Esophagus muscularis mucosa (tissue), 4 donors: Measurements from ENCODE around the gene PTRH1. TPM values are rescaled to one million over a fixed set of nuclear protein-coding genes. Genes with fewer than 3 reads are reported as not detected.
A peak's percentile ranks its signal among the peaks of the same experiment; 100 is the strongest.

Source experiments
- DNase-seq: peaks from one replicate; pipeline ENCODE4 v3.0.0-alpha.2; 2017; ENCODE audit errors: extremely low spot score
- H3K27ac ChIP-seq, 4 donors: fragments of 200-600 bp; sonication (generic); replicated peaks in 1 of 4; 1 replicate in 3 of 4; 2 replicates in 1 of 4; pipeline ENCODE4 v1.5.1; 2016 to 2019; ENCODE audit warnings: mild to moderate bottlenecking in 1 of 4
- H3K27me3 ChIP-seq, 4 donors: fragments of 200-600 bp; sonication (generic); one replicate each; pipeline versions ENCODE4 v1.5.1 to v1.6.0; 2016 to 2019
- H3K36me3 ChIP-seq, 4 donors: fragments of 200-600 bp; sonication (generic); one replicate each; pipeline ENCODE4 v1.5.1; 2016 to 2019
- H3K4me1 ChIP-seq, 4 donors: fragments of 200-600 bp; sonication (generic); one replicate each; pipeline ENCODE4 v1.5.1; 2016 to 2019
- H3K4me3 ChIP-seq, 4 donors: fragments of 200-600 bp; sonication (generic); 1 replicate in 2 of 4; 2 replicates in 2 of 4; pipeline ENCODE4 v1.5.1; 2016 to 2019; ENCODE audit warnings: mild to moderate bottlenecking in 4 of 4, moderate library complexity in 1 of 4
- H3K9me3 ChIP-seq, 4 donors: fragments of 200-600 bp; sonication (generic); 1 replicate in 3 of 4; 2 replicates in 1 of 4; pipeline ENCODE4 v1.5.1; 2016 to 2019
- EP300 ChIP-seq: sonication (generic); formaldehyde crosslinking; IDR thresholded peaks from one replicate; pipeline ENCODE4 v1.6.1; 2017; ENCODE audit warnings: antibody characterized with exemption
- POLR2A ChIP-seq: fragments of 450-650 bp; IDR thresholded peaks from one replicate; pipeline ENCODE4 v1.6.1; 2017; ENCODE audit warnings: antibody characterized with exemption, moderate library complexity, mild to moderate bottlenecking, low read depth
- POLR2AphosphoS5 ChIP-seq, 2 donors: sonication (generic); formaldehyde crosslinking; IDR thresholded peaks; one replicate each; pipeline ENCODE4 v1.6.1; 2017; ENCODE audit warnings: antibody characterized with exemption in 2 of 2
- WGBS: methylation state at CpG from one replicate; pipeline ENCODE4 v1.1.5; 2018; 5-methylcytosine and 5-hydroxymethylcytosine counted together
- intact Hi-C: fragments of 100-400 bp; cut with DNase I; formaldehyde crosslinking; loops from one replicate; pipeline ENCODE4 v1.15.1; 2023
- total RNA-seq, 4 donors: library from RNA; depleted of rRNA; stranded (reverse); fragments of >200 nt; gene quantifications; one replicate each; pipeline versions ENCODE4 v1.1.0 to v1.2.1, GENCODE V29; 2016
- TF ChIP-seq, protein P1 (sequence below), 3 experiments: fragments of 200-600 bp in 2 of 3; fragments of 450-650 bp in 1 of 3; sonication (generic) in 2 of 3; IDR thresholded peaks; one replicate each; pipeline ENCODE4 v1.5.1; 2017 to 2019; ENCODE audit warnings: antibody characterized with exemption in 3 of 3, mild to moderate bottlenecking in 2 of 3, moderate library complexity in 1 of 3

PTRH1 gene
- total RNA-seq, 4 donors from 2014 or later = 16.8 to 23.5 (median 20.5) TPM

GRCh38 chr9:127698985-127699670 is 16.3 kb downstream of the PTRH1 start:
- WGBS = 31% methylated on average over 15 of the region's 41 CpGs
- intact Hi-C loops = no loop called here
- TF ChIP-seq POLR2AphosphoS5 (IDR thresholded peaks at IDR 0.05) (peak; percentile 86 to 94), POLR2A (no peak)
- TF ChIP-seq, protein P1, sequence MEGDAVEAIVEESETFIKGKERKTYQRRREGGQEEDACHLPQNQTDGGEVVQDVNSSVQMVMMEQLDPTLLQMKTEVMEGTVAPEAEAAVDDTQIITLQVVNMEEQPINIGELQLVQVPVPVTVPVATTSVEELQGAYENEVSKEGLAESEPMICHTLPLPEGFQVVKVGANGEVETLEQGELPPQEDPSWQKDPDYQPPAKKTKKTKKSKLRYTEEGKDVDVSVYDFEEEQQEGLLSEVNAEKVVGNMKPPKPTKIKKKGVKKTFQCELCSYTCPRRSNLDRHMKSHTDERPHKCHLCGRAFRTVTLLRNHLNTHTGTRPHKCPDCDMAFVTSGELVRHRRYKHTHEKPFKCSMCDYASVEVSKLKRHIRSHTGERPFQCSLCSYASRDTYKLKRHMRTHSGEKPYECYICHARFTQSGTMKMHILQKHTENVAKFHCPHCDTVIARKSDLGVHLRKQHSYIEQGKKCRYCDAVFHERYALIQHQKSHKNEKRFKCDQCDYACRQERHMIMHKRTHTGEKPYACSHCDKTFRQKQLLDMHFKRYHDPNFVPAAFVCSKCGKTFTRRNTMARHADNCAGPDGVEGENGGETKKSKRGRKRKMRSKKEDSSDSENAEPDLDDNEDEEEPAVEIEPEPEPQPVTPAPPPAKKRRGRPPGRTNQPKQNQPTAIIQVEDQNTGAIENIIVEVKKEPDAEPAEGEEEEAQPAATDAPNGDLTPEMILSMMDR (IDR thresholded peaks at IDR 0.05) = peak in 2 of 3 experiments; percentile 29 to 38
- Histone ChIP-seq H3K27me3 (peaks cover 0 to 6% (median 0%) of the 10 kb centered on the region in 4 donors), H3K36me3 (peaks cover 0 to 6% (median 3%) of the 10 kb centered on the region in 4 donors), H3K4me3 (peak overlapping the region; percentile 35 to 49 (median 40)), H3K4me1 (peaks cover 0 to 15% (median 13%) of the 10 kb centered on the region in 4 donors), H3K9me3 (no peaks in the 10 kb centered on the region), H3K27ac (peak overlapping the region; percentile 79 to 88 (median 84))
- DNase-seq = peak; percentile 99

DNA sequence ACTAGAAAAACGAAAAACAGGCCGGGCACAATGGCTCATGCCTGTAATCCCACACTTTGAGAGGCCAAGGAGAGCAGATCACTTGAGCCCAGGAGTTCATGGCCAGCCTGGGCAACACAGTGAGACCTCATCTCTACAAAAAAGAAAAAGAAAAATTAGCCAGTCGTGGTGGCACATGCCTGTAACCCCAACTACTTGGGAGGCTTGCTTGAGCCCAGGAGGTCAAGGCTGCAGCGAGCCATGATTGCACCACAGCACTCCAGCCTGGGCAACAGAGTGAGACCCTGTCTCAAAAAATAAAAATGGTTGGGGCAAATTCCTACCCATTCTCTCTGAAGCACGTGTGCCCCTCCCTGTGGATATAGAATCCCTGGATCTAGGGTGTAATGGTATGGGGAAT is 17.1 kb downstream of the PTRH1 start:
- intact Hi-C loops = no loop called here
- peak overlapping the region; percentile 79 to 88 (median 84) for H3K27ac ChIP-seq

DNA sequence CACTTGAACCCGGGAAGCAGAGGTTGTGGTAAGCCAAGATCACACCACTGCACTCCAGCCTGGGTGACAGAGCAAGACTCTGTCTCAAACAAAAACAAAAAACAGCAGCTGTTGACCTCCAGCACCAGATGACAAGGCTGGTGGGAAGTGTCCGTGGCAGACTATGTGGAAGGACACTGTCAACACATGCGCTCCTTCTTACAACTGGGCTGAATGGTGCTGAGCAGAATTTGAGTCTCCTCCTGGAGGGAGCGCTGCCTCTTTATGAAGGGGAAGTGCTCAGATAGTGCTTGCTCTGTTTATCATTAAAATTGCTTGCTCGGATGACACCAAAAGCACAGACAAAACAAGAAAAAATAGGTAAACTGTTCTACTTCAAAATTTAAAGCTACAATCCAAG is 17.9 kb downstream of the PTRH1 start:
- no peak overlapping the region for H3K27ac ChIP-seq
- DNase-seq = no peak
- H3K27me3 ChIP-seq = no peaks in the 10 kb centered on the region
- peaks cover 0 to 21% (median 3%) of the 10 kb centered on the region in 4 donors for H3K36me3 ChIP-seq
- intact Hi-C loops = no loop called here
- H3K4me3 ChIP-seq = no peak overlapping the region
- H3K9me3 ChIP-seq = no peaks in the 10 kb centered on the region
- WGBS = 83% methylated on average over 4 of the region's 5 CpGs
- peaks cover 0 to 15% (median 13%) of the 10 kb centered on the region in 4 donors for H3K4me1 ChIP-seq
- TF ChIP-seq POLR2A = no peak
- TF ChIP-seq POLR2AphosphoS5 (IDR thresholded peaks at IDR 0.05) = peak in 1 of 2 donors; percentile 12
- TF ChIP-seq, protein P1 (IDR thresholded peaks at IDR 0.05) = no peak
- no peak for TF ChIP-seq EP300

More for the DNA sequence above, 17.1 kb downstream of the PTRH1 start:
- peaks cover 0 to 13% (median 3%) of the 10 kb centered on the region in 4 donors for H3K36me3 ChIP-seq
- no peak for DNase-seq
- no peak overlapping the region for H3K4me3 ChIP-seq
- H3K4me1 ChIP-seq = peaks cover 0 to 15% (median 13%) of the 10 kb centered on the region in 4 donors
- no peaks in the 10 kb centered on the region for H3K9me3 ChIP-seq
- TF ChIP-seq, protein P1 (IDR thresholded peaks at IDR 0.05) = no peak
- TF ChIP-seq POLR2A (no peak), POLR2AphosphoS5 (IDR thresholded peaks at IDR 0.05) (no peak), EP300 (no peak)
- WGBS = 88% methylated on average over 5 of the region's 5 CpGs
- peaks cover 0 to under 1% (median 0%) of the 10 kb centered on the region in 4 donors for H3K27me3 ChIP-seq

DNA sequence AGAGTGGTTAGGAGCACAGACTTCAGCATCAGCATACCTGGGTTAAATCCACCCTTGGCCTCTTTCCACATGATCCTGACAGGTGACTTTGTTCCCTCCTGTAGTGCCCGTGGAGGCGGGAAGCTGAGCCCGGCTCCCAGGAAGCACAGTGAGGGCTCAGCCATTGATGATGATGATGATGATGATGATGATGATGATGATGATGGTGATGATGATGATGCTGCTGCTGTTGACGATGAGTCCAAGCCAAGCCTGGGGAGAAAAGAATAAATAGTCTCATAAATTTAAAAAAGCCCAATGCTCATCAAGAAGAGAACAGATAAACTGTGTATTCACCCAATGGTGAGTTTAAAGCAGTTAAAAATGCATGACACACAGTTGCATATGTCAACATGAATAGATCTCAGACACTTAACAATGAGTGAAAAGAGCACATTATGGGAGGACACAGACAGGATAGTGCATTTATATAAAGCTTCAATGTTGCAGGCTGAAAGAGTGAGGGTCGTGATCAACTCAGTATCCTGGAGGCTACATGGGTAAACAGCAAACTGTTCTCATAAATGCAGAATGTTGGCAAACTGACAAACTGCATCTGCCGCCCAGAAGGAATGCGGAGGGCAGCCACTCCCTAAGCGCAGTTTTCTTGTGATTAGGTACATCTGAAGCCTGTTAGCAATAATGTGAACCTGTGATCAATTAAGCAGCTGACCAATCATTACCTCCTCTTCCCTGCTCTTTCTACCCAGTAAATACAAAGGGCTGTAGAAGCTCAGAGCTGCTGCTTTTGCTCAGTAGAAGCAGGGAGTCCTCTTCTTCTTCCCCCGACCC is 20.4 kb downstream of the PTRH1 start:
- no peak for DNase-seq
- intact Hi-C loops = no loop called here
- H3K27me3 ChIP-seq = no peaks in the 10 kb centered on the region
- WGBS = 81% methylated on average over 9 of the region's 9 CpGs
- peaks cover 13 to 44% (median 24%) of the 10 kb centered on the region in 4 donors for H3K36me3 ChIP-seq
- no peak overlapping the region for H3K27ac ChIP-seq
- no peaks in the 10 kb centered on the region for H3K9me3 ChIP-seq
- peaks cover 0 to 15% (median 13%) of the 10 kb centered on the region in 4 donors for H3K4me1 ChIP-seq
- TF ChIP-seq POLR2A (no peak), POLR2AphosphoS5 (IDR thresholded peaks at IDR 0.05) (no peak), EP300 (no peak)
- TF ChIP-seq, protein P1 (IDR thresholded peaks at IDR 0.05) = no peak
- H3K4me3 ChIP-seq = no peak overlapping the region
